T-cell (primary cell): ENCODE data around the gene RFX1. TPM values are rescaled to one million over a fixed set of nuclear protein-coding genes. Genes with fewer than 3 reads are reported as not detected.

Experiments
- ATAC-seq, 4 experiments: fragments of 200-7000 bp in 3 of 4; fragments of 150-1000 bp in 1 of 4; cut with Tn5 transposase; replicated peaks in 1 of 4; 1 replicate in 3 of 4; 2 replicates in 1 of 4; pipeline ENCODE4 v1.10.0; 2021; ENCODE audit warnings: moderate library complexity in 3 of 4, mild to moderate bottlenecking in 2 of 4, moderate number of reproducible peaks in 1 of 4
- CTCF ChIA-PET, 2 donors: fragments of 300-600 bp; sonication (Branson Sonifier 250); formaldehyde crosslinking; loops; one replicate each; lab custom pipeline; 2022; ENCODE audit warnings: antibody characterized with exemption in 2 of 2; lab: Charles Lee
- POLR2A ChIA-PET, 2 donors: fragments of 300-600 bp; sonication (Branson Sonifier 250); formaldehyde crosslinking; loops; one replicate each; lab custom pipeline; 2022; ENCODE audit warnings: antibody characterized with exemption in 2 of 2; lab: Charles Lee
- DNase-seq, 35 experiments: peaks; one replicate each; pipeline versions ENCODE4 v3.0.0 to v3.0.0-alpha.2; 2013 to 2023
- H3K27ac ChIP-seq: one replicate; pipeline ENCODE4 v1.5.1; 2013; ENCODE audit warnings: low read length
- H3K27me3 ChIP-seq, 2 experiments: replicated peaks in 1 of 2; 1 replicate in 1 of 2; 2 replicates in 1 of 2; pipeline versions ENCODE4 v1.6.1 to v1.7.0; 2013; ENCODE audit warnings: low read length in 1 of 2, mixed read lengths in 1 of 2; ENCODE audit not compliant: control insufficient read depth in 2 of 2, insufficient read depth in 2 of 2; ENCODE audit errors: extremely low read depth in 1 of 2
- H3K36me3 ChIP-seq, 2 donors: 1 replicate in 1 of 2; 2 replicates in 1 of 2; pipeline versions ENCODE4 v1.6.1 to v1.7.0; 2013; ENCODE audit warnings: low read length in 1 of 2; ENCODE audit not compliant: control insufficient read depth in 2 of 2, insufficient read depth in 1 of 2; ENCODE audit errors: extremely low read depth in 1 of 2
- H3K4me1 ChIP-seq, 2 experiments: 1 replicate in 1 of 2; 2 replicates in 1 of 2; pipeline versions ENCODE4 v1.6.1 to v1.7.0; 2013; ENCODE audit warnings: low read length in 2 of 2, mixed read lengths in 1 of 2; ENCODE audit not compliant: insufficient read depth in 2 of 2, control insufficient read depth in 1 of 2; ENCODE audit errors: extremely low read depth in 1 of 2
- H3K4me3 ChIP-seq, 2 donors: 1 replicate in 1 of 2; 2 replicates in 1 of 2; pipeline versions ENCODE4 v1.5.1 to v1.7.0; 2013; ENCODE audit warnings: mild to moderate bottlenecking in 2 of 2, low read length in 1 of 2, moderate library complexity in 1 of 2; ENCODE audit not compliant: control insufficient read depth in 1 of 2; ENCODE audit errors: extremely low read depth in 1 of 2
- H3K9me3 ChIP-seq: 2 replicates; pipeline ENCODE4 v1.7.0; 2013
- H3K27ac Mint-ChIP-seq, 2 donors: one replicate each; pipeline ENCODE4 v1.8.0; 2020 to 2021; ENCODE audit warnings: mild to moderate bottlenecking in 2 of 2, mixed read lengths in 2 of 2
- H3K27me3 Mint-ChIP-seq, 2 donors: one replicate each; pipeline ENCODE4 v1.8.0; 2021 to 2022; ENCODE audit warnings: mixed read lengths in 2 of 2
- H3K36me3 Mint-ChIP-seq: one replicate; pipeline ENCODE4 v1.8.0; 2021; ENCODE audit warnings: mixed read lengths
- H3K4me1 Mint-ChIP-seq, 3 donors: one replicate each; pipeline ENCODE4 v1.8.0; 2020 to 2022; ENCODE audit warnings: mixed read lengths in 3 of 3, mild to moderate bottlenecking in 1 of 3
- H3K4me3 Mint-ChIP-seq, 3 donors: one replicate each; pipeline ENCODE4 v1.8.0; 2020 to 2022; ENCODE audit warnings: mild to moderate bottlenecking in 3 of 3, mixed read lengths in 3 of 3, moderate library complexity in 3 of 3
- H3K9me3 Mint-ChIP-seq, 3 donors: one replicate each; pipeline ENCODE4 v1.8.0; 2020 to 2022; ENCODE audit warnings: mixed read lengths in 3 of 3
- whole genome bisulfite sequencing: methylation state at CpG from one replicate; pipeline ENCODE4 v1.1.5; 2013; ENCODE audit warnings: missing lambda C conversion rate; ENCODE audit not compliant: insufficient coverage; 5-methylcytosine and 5-hydroxymethylcytosine counted together
- total RNA-seq, 35 experiments: library from RNA in 6 of 35; stranded (reverse) in 6 of 35; fragments of 120-200 nt in 1 of 35; gene quantifications; one replicate each; pipeline versions ENCODE4 v1.2.1 to v1.2.4 and lab custom pipeline; 2013 to 2026

Gene RFX1
- 10 to 100 TPM; 18.4 to 27.1 (median 23.1) TPM for total RNA-seq
- 7.1 TPM for total RNA-seq (2013)
- total RNA-seq (lab: John Stamatoyannopoulos, UW) = 9.2 to 63.3 (median 19.6) reads per million in 29 experiments

GRCh38 chr19:14006085-14006765, at the start of gene RFX1:
Gene RFX1 (minus strand): TSS chr19:14006320. CDS start chr19:13993843, 12,477 bp downstream.
- Mint-ChIP-seq H3K36me3 (no peaks in the 10 kb centered on the region), H3K27ac (peak within 1 kb of the TSS; percentile 97 to 98), H3K27me3 (no peaks in the 10 kb centered on the region), H3K9me3 (no peaks in the 10 kb centered on the region), H3K4me3 (peak within 1 kb of the TSS; percentile 82 to 92 (median 91)), H3K4me1 (peaks cover 38 to 55% (median 48%) of the 10 kb centered on the region in 3 donors)
- ChIA-PET CTCF (no interaction called here), POLR2A (interaction anchor here in 1 of 2 donors (0.6 to 3.0 kb wide), 9 partner anchors 13 to 166 kb away, joined by 3 to 14 read pairs (median 4); partner anchors contain the start of genes ASF1B, DCAF15 and IL27RA)
- under 1% methylated on average over 48 of the region's 58 CpGs for WGBS
- ATAC-seq (peak; percentile 77 to 82 (median 80)), DNase-seq (peak; percentile 99 to 100 (median 100))
- H3K9me3 ChIP-seq = no peaks in the 10 kb centered on the region
- H3K36me3 ChIP-seq = no peaks in the 10 kb centered on the region
- no peaks in the 10 kb centered on the region for H3K27me3 ChIP-seq
- peak within 1 kb of the TSS; percentile 100 for H3K27ac ChIP-seq
- H3K4me3 ChIP-seq = peak within 1 kb of the TSS; percentile 86 to 88
- peaks cover 16 to 50% of the 10 kb centered on the region in 2 experiments for H3K4me1 ChIP-seq

DNA sequence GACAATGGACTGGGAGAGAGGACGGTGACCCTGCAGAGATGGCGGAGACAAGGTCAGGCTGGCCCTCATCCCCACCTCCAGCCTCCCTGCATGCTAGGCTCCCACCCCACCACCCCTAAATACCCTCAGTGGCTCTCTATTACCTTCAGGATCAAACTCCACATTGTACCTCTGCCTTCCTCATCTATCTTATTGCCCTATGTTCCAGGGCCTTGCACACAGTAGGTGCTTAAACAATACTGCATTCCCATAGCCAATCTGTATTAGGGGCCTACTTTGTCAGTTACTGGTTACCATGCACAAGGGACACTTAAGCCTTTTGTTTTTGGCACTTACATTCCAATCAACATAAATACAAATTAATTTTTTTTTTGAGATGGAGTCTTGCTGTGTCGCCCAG, 49.3 kb upstream of the RFX1 start:
- Mint-ChIP-seq H3K4me1 (peaks cover 14 to 32% (median 23%) of the 10 kb centered on the region in 3 donors), H3K4me3 (no peak overlapping the region), H3K9me3 (no peaks in the 10 kb centered on the region), H3K27me3 (peaks cover 19 to 23% of the 10 kb centered on the region in 2 donors), H3K36me3 (peaks cover 17% of the 10 kb centered on the region), H3K27ac (no peak overlapping the region)
- POLR2A ChIA-PET = no interaction called here
- CTCF ChIA-PET = no interaction called here
- peaks cover 3 to 24% of the 10 kb centered on the region in 2 experiments for H3K4me1 ChIP-seq
- no peak overlapping the region for H3K27ac ChIP-seq
- DNase-seq = no peak
- H3K9me3 ChIP-seq = no peaks in the 10 kb centered on the region
- WGBS = 95% methylated on average over 3 of the region's 3 CpGs
- peaks cover 14 to 28% of the 10 kb centered on the region in 2 donors for H3K36me3 ChIP-seq
- H3K27me3 ChIP-seq = peaks cover 4 to 40% of the 10 kb centered on the region in 2 experiments
- no peak overlapping the region for H3K4me3 ChIP-seq
- ATAC-seq = peak in 1 of 4 experiments; percentile 5

- CTCF ChIA-PET = no interaction called here
- H3K36me3 Mint-ChIP-seq = peaks cover 23% of the 10 kb centered on the region
- no peak overlapping the region for H3K27ac Mint-ChIP-seq
These were observed 48.6 kb upstream of the RFX1 start for GRCh38 chr19:14054721-14055120.

GRCh38 chr19:14054099-14054498, 48.0 kb upstream of the RFX1 start:
- Mint-ChIP-seq H3K27me3 (peaks cover 14 to 16% of the 10 kb centered on the region in 2 donors), H3K4me1 (peaks cover 14 to 32% (median 18%) of the 10 kb centered on the region in 3 donors), H3K36me3 (peaks cover 23% of the 10 kb centered on the region), H3K27ac (peak overlapping the region in 1 of 2 donors; percentile 25), H3K4me3 (no peak overlapping the region), H3K9me3 (no peaks in the 10 kb centered on the region)
- CTCF ChIA-PET = no interaction called here
- H3K27ac ChIP-seq = no peak overlapping the region
- H3K4me3 ChIP-seq = no peak overlapping the region
- peaks cover 2 to 27% of the 10 kb centered on the region in 2 experiments for H3K27me3 ChIP-seq
- ATAC-seq (no peak), DNase-seq (no peak)
- H3K4me1 ChIP-seq = peaks cover 3 to 20% of the 10 kb centered on the region in 2 experiments
- POLR2A ChIA-PET = no interaction called here
- no peaks in the 10 kb centered on the region for H3K9me3 ChIP-seq
- H3K36me3 ChIP-seq = peaks cover 16 to 40% of the 10 kb centered on the region in 2 donors
- 78% methylated on average over 4 of the region's 6 CpGs for WGBS

More at GRCh38 chr19:14054721-14055120, 48.6 kb upstream of the RFX1 start:
- 30% methylated on average over 6 of the region's 11 CpGs for WGBS
- Mint-ChIP-seq H3K27me3 (peaks cover 17 to 20% of the 10 kb centered on the region in 2 donors), H3K4me3 (no peak overlapping the region), H3K9me3 (no peaks in the 10 kb centered on the region), H3K4me1 (peaks cover 14 to 32% (median 22%) of the 10 kb centered on the region in 3 donors)
- Histone ChIP-seq H3K4me1 (peaks cover 3 to 23% of the 10 kb centered on the region in 2 experiments), H3K4me3 (no peak overlapping the region), H3K36me3 (peaks cover 16 to 34% of the 10 kb centered on the region in 2 donors), H3K27ac (no peak overlapping the region), H3K9me3 (no peaks in the 10 kb centered on the region), H3K27me3 (peaks cover 3 to 33% of the 10 kb centered on the region in 2 experiments)
- POLR2A ChIA-PET = no interaction called here
- ATAC-seq (peak in 1 of 4 experiments; percentile 16), DNase-seq (no peak)

GRCh38 chr19:14053500-14053899, 47.4 kb upstream of the RFX1 start:
- H3K27me3 ChIP-seq = peaks cover 2 to 21% of the 10 kb centered on the region in 2 experiments
- 93% methylated on average over 10 of the region's 11 CpGs for WGBS
- Mint-ChIP-seq H3K36me3 (peaks cover 26% of the 10 kb centered on the region), H3K9me3 (no peaks in the 10 kb centered on the region), H3K27ac (no peak overlapping the region), H3K4me1 (peaks cover 8 to 27% (median 12%) of the 10 kb centered on the region in 3 donors), H3K4me3 (no peak overlapping the region), H3K27me3 (peaks cover 9 to 10% of the 10 kb centered on the region in 2 donors)
- ChIA-PET POLR2A (no interaction called here), CTCF (interaction anchor here in 1 of 2 donors (0.5 kb wide), 1 partner anchor 91 kb away, joined by 3 read pairs; no protein-coding TSS in a partner anchor)
- DNase-seq (no peak), ATAC-seq (no peak)
- peaks cover 3 to 14% of the 10 kb centered on the region in 2 experiments for H3K4me1 ChIP-seq
- H3K36me3 ChIP-seq = peaks cover 16 to 46% of the 10 kb centered on the region in 2 donors
- no peaks in the 10 kb centered on the region for H3K9me3 ChIP-seq
- no peak overlapping the region for H3K27ac ChIP-seq
- H3K4me3 ChIP-seq = no peak overlapping the region

- POLR2A ChIA-PET = no interaction called here
- Histone ChIP-seq H3K27ac (no peak overlapping the region), H3K27me3 (peaks cover under 1 to 16% of the 10 kb centered on the region in 2 experiments), H3K4me3 (no peak overlapping the region), H3K36me3 (peaks cover 16 to 51% of the 10 kb centered on the region in 2 donors), H3K4me1 (peaks cover 3 to 9% of the 10 kb centered on the region in 2 experiments), H3K9me3 (no peaks in the 10 kb centered on the region)
- H3K4me3 Mint-ChIP-seq = no peak overlapping the region
- peaks cover 4 to 5% of the 10 kb centered on the region in 2 donors for H3K27me3 Mint-ChIP-seq
- peaks cover 29% of the 10 kb centered on the region for H3K36me3 Mint-ChIP-seq
- 88% methylated on average over 3 of the region's 3 CpGs for WGBS
- no peaks in the 10 kb centered on the region for H3K9me3 Mint-ChIP-seq
- H3K27ac Mint-ChIP-seq = peak overlapping the region in 1 of 2 donors; percentile 52
- H3K4me1 Mint-ChIP-seq = peaks cover 4 to 22% (median 8%) of the 10 kb centered on the region in 3 donors
- DNase-seq (no peak), ATAC-seq (no peak)
- CTCF ChIA-PET = interaction anchor here (0.5 to 0.6 kb wide), 3 partner anchors 91 to 1479 kb away, joined by 3 to 4 read pairs (median 3); no protein-coding TSS in a partner anchor
These were observed 46.9 kb upstream of the RFX1 start for GRCh38 chr19:14053032-14053431.
